ENCODE data around the gene DPH1.

DPH1 gene

GRCh38 chr17:2027528-2028233 is 2.3 kb upstream of the DPH1 start:
- no peak for DNase-seq

GRCh38 chr17:2028234-2028614 is 1.7 kb upstream of the DPH1 start:
- DNase-seq, result no peak

- DNase-seq, result no peak
Observed at GRCh38 chr17:2028737-2029136, 1.2 kb upstream of the DPH1 start.

GRCh38 chr17:2030779-2031163 is 818 bp downstream of the DPH1 start:
- DNase-seq, result no peak

GRCh38 chr17:2033153-2033552 is 3.2 kb downstream of the DPH1 start:
- no peak for DNase-seq

- DNase-seq, result no peak
Observed at GRCh38 chr17:2034157-2034556, 4.2 kb downstream of the DPH1 start.

- no peak for DNase-seq
Observed at GRCh38 chr17:2034806-2035540, 5.0 kb downstream of the DPH1 start.

GRCh38 chr17:2035541-2036488 is 5.9 kb downstream of the DPH1 start:
- no peak for DNase-seq

GRCh38 chr17:2037155-2037554 is 7.2 kb downstream of the DPH1 start:
- no peak for DNase-seq

- no peak for DNase-seq
Observed at GRCh38 chr17:2040219-2040827, 10.4 kb downstream of the DPH1 start.

GRCh38 chr17:2040942-2041560 is 11.1 kb downstream of the DPH1 start:
- no peak for DNase-seq

- DNase-seq, result peak; percentile 95
Observed at GRCh38 chr17:2041561-2042389, 11.8 kb downstream of the DPH1 start, which contains the start of gene OVCA2. Gene OVCA2 (plus strand): TSS chr17:2042022. CDS start chr17:2042048, 26 bp downstream.

- no peak for DNase-seq
Observed at GRCh38 chr17:2042390-2042847, 12.5 kb downstream of the DPH1 start.

GRCh38 chr17:2042933-2043332 is 13.0 kb downstream of the DPH1 start:
- no peak for DNase-seq

GRCh38 chr17:2043785-2044184 is 13.8 kb downstream of the DPH1 start:
- no peak for DNase-seq

- no peak for DNase-seq
Observed at GRCh38 chr17:2044263-2044894, 14.4 kb downstream of the DPH1 start.

GRCh38 chr17:2047590-2047989 is 17.6 kb downstream of the DPH1 start:
- no peak for DNase-seq

GRCh38 chr17:2048805-2049204 is 18.9 kb downstream of the DPH1 start:
- DNase-seq, result no peak

- peak; percentile 61 for DNase-seq
Observed at GRCh38 chr17:2049333-2050299, 19.7 kb downstream of the DPH1 start.

Measured in NCI-H1048 (cell line).